K562 (cell line): Measurements from ENCODE around the gene YWHAB. TPM values are rescaled to one million over a fixed set of nuclear protein-coding genes. Genes with fewer than 3 reads are reported as not detected.

Experiments
- CBX5 ChIP-seq: IDR thresholded peaks from 2 replicates; pipeline ENCODE4 v1.6.1; 2014; ENCODE audit warnings: low read depth, borderline replicate concordance
- NR2C1 ChIP-seq, 2 experiments: fragments of 450-650 bp; IDR thresholded peaks; 2 replicates each; pipeline ENCODE4 v1.6.1; 2017; ENCODE audit warnings: mild to moderate bottlenecking in 2 of 2, antibody characterized with exemption in 1 of 2, inconsistent platforms in 1 of 2, missing compliant biosample characterization in 1 of 2, missing genetic modification characterization in 1 of 2
- REST ChIP-seq, 2 experiments: fragments of 450-650 bp; formaldehyde crosslinking in 1 of 2; IDR thresholded peaks; 2 replicates each; pipeline versions ENCODE4 v1.4.0 to v1.6.1; 2014 to 2020; ENCODE audit warnings: mild to moderate bottlenecking in 2 of 2, borderline replicate concordance in 1 of 2, low read depth in 1 of 2
- RNF2 ChIP-seq: sonication (generic); IDR thresholded peaks from 2 replicates; pipeline ENCODE4 v1.6.1; 2016
- polyA plus RNA-seq, 8 experiments: library from polyadenylated mRNA; depleted of rRNA in 4 of 8; stranded (reverse) in 5 of 8; unstranded in 3 of 8; fragments of >200 nt; fragmentation: Nextera tagmentation in 2 of 8; fragmentation: Illumina TruSeq in 1 of 8; extraction: Ambion mirVana in 2 of 8; extraction: Trizol in 1 of 8; gene quantifications; 2 replicates each; pipeline versions ENCODE4 v1.2.1 to v1.2.3, GENCODE V29; 2011 to 2014; ENCODE audit warnings: inconsistent platforms in 1 of 8, missing spikeins in 1 of 8
- total RNA-seq, 7 experiments: library from RNA; depleted of rRNA in 6 of 7; stranded (reverse); fragments of >200 nt in 6 of 7; fragmentation: Illumina TruSeq in 2 of 7; extraction: Trizol in 2 of 7; gene quantifications; 2 replicates each; pipeline versions ENCODE4 v1.2.1 to v1.2.3, GENCODE V29; 2011 to 2021; ENCODE audit warnings: low replicate concordance in 1 of 7

Gene YWHAB
- total and polyA plus RNA-seq, 9 of the 15 experiments (the other 6 are each of a cell fraction or from before 2014, with no cell fraction given) = 60.6 to 185 (median 96.1) TPM

- 0 out of 2 replicates have a peak, but pooled peaks have one; percentile 30 for TF ChIP-seq REST (IDR thresholded peaks at IDR 0.05; ENCODE audit: borderline replicate concordance)
- TF ChIP-seq REST (CRISPR knock-in tag; IDR thresholded peaks at IDR 0.05; ENCODE audit: low read depth) = no peak
- TF ChIP-seq NR2C1 (IDR thresholded peaks at IDR 0.05) = no peak
- no peak for TF ChIP-seq NR2C1 (tag; IDR thresholded peaks at IDR 0.05)
- TF ChIP-seq CBX5 = no peak
- no peak for TF ChIP-seq RNF2
Measured at GRCh38 chr20:44941120-44941691, 55.7 kb downstream of the YWHAB start (continued).
